H1 (cell line): Measurements from ENCODE around the gene SLC25A26. TPM values are rescaled to one million over a fixed set of nuclear protein-coding genes. Genes with fewer than 3 reads are reported as not detected.

ENCODE experiments used
- CTCF ChIA-PET: fragments of 300-600 bp; sonication (Branson Sonifier 250); formaldehyde crosslinking; loops from one replicate; lab custom pipeline; 2021; ENCODE audit not compliant: partially characterized antibody; lab: Charles Lee
- POLR2A ChIA-PET: fragments of 300-600 bp; sonication (Branson Sonifier 250); formaldehyde crosslinking; loops from one replicate; lab custom pipeline; 2021; ENCODE audit warnings: inconsistent platforms; ENCODE audit not compliant: partially characterized antibody; lab: Charles Lee
- DNase-seq, 2 experiments: peaks; one replicate each; pipeline versions ENCODE4 v3.0.0 to v3.0.0-alpha.2; 2010 to 2022; ENCODE audit warnings: low spot score in 2 of 2, low read depth in 1 of 2, mixed read lengths in 1 of 2
- FAIRE-seq: peaks from 2 replicates; lab custom pipeline; 2011; peaks lifted over from hg19 to GRCh38; lab: Jason Lieb, UNC
- H2AFZ ChIP-seq: 2 replicates; pipeline ENCODE4 v1.8.1; 2012; ENCODE audit warnings: low read length, inconsistent platforms
- H2AK5ac ChIP-seq: 2 replicates; pipeline ENCODE4 v1.6.1; 2013; ENCODE audit warnings: low read depth, low read length
- H2BK120ac ChIP-seq: replicated peaks from 2 replicates; pipeline ENCODE3; 2013; ENCODE audit warnings: low read depth, low read length, inconsistent platforms
- H2BK12ac ChIP-seq: 2 replicates; pipeline ENCODE4 v1.6.1; 2013; ENCODE audit warnings: low read depth, low read length
- H2BK15ac ChIP-seq: 2 replicates; pipeline ENCODE4 v1.6.1; 2013; ENCODE audit warnings: low read length
- H2BK20ac ChIP-seq: 2 replicates; pipeline ENCODE4 v1.6.1; 2013; ENCODE audit warnings: low read length
- H2BK5ac ChIP-seq: 2 replicates; pipeline ENCODE4 v1.6.1; 2013; ENCODE audit warnings: low read depth, low read length
- H3K14ac ChIP-seq: 2 replicates; pipeline ENCODE4 v1.6.1; 2013; ENCODE audit warnings: inconsistent platforms; ENCODE audit not compliant: insufficient read length
- H3K18ac ChIP-seq: 2 replicates; pipeline ENCODE4 v1.6.1; 2013; ENCODE audit warnings: low read length; ENCODE audit errors: extremely low read depth
- H3K23ac ChIP-seq: 2 replicates; pipeline ENCODE4 v1.6.1; 2013; ENCODE audit warnings: inconsistent platforms; ENCODE audit not compliant: insufficient read length
- H3K23me2 ChIP-seq: 2 replicates; pipeline ENCODE4 v1.6.1; 2013; ENCODE audit warnings: low read depth, low read length
- H3K27ac ChIP-seq: 2 replicates; pipeline ENCODE4 v1.6.1; 2011; ENCODE audit warnings: low read depth, low read length, inconsistent platforms
- H3K27me3 ChIP-seq, 4 experiments: replicated peaks in 1 of 4; 1 replicate in 1 of 4; 2 replicates in 3 of 4; pipeline versions ENCODE4 v1.6.1 to v1.8.1; 2011 to 2013; ENCODE audit warnings: low read length in 3 of 4, mild to moderate bottlenecking in 3 of 4, inconsistent platforms in 2 of 4, mixed read lengths in 2 of 4, moderate library complexity in 1 of 4; ENCODE audit not compliant: control insufficient read depth in 3 of 4, insufficient read depth in 3 of 4; ENCODE audit errors: extremely low read depth in 1 of 4
- H3K36me3 ChIP-seq, 4 experiments: 2 replicates each; pipeline versions ENCODE4 v1.6.1 to v1.8.1; 2011 to 2013; ENCODE audit warnings: mild to moderate bottlenecking in 4 of 4, low read length in 3 of 4, moderate library complexity in 2 of 4, control low read depth in 1 of 4, inconsistent platforms in 1 of 4; ENCODE audit not compliant: insufficient read depth in 4 of 4, control insufficient read depth in 2 of 4
- H3K4ac ChIP-seq: replicated peaks from 2 replicates; pipeline ENCODE3; 2013; ENCODE audit warnings: low read length, low read depth, mixed read lengths, inconsistent platforms; ENCODE audit not compliant: insufficient read length
- H3K4me1 ChIP-seq, 4 experiments: replicated peaks in 1 of 4; 1 replicate in 1 of 4; 2 replicates in 3 of 4; pipeline versions ENCODE4 v1.6.1 to v1.8.1; 2011 to 2013; ENCODE audit warnings: low read length in 3 of 4, inconsistent platforms in 2 of 4, mixed read lengths in 1 of 4; ENCODE audit not compliant: insufficient read depth in 4 of 4, control insufficient read depth in 3 of 4
- H3K4me2 ChIP-seq, 2 experiments: 2 replicates each; pipeline versions ENCODE4 v1.6.1 to v1.8.1; 2011 to 2013; ENCODE audit warnings: low read depth in 2 of 2, low read length in 2 of 2, control low read depth in 1 of 2, inconsistent platforms in 1 of 2, mild to moderate bottlenecking in 1 of 2; ENCODE audit not compliant: insufficient read depth in 1 of 2
- H3K4me3 ChIP-seq, 4 experiments: fragments of 200-600, 300-600 bp in 1 of 4; sonication (generic), shearing (Covaris generic), sonication (Bioruptor Twin) in 1 of 4; 2 replicates each; pipeline versions ENCODE4 v1.5.1 to v1.8.1; 2011 to 2016; ENCODE audit warnings: low read length in 4 of 4, low read depth in 3 of 4, control low read depth in 2 of 4, inconsistent platforms in 2 of 4, mild to moderate bottlenecking in 2 of 4, mixed read lengths in 1 of 4, moderate library complexity in 1 of 4; ENCODE audit not compliant: insufficient read depth in 2 of 4; ENCODE audit errors: extremely low read depth in 1 of 4
- H3K56ac ChIP-seq: replicated peaks from 2 replicates; pipeline ENCODE3; 2013; ENCODE audit warnings: low read depth, mild to moderate bottlenecking, mixed read lengths, low read length, inconsistent platforms; ENCODE audit not compliant: insufficient read length
- H3K79me1 ChIP-seq: 2 replicates; pipeline ENCODE4 v1.6.1; 2013; ENCODE audit warnings: low read depth, low read length, control low read depth
- H3K79me2 ChIP-seq, 2 experiments: 2 replicates each; pipeline versions ENCODE4 v1.6.1 to v1.8.1; 2012 to 2013; ENCODE audit warnings: low read length in 2 of 2, mild to moderate bottlenecking in 2 of 2, inconsistent platforms in 1 of 2; ENCODE audit not compliant: insufficient read depth in 2 of 2, control insufficient read depth in 1 of 2
- H3K9ac ChIP-seq, 4 experiments: replicated peaks in 1 of 4; 1 replicate in 1 of 4; 2 replicates in 3 of 4; pipeline versions ENCODE4 v1.6.1 to v1.8.1; 2011 to 2013; ENCODE audit warnings: low read depth in 3 of 4, low read length in 3 of 4, control low read depth in 2 of 4, mild to moderate bottlenecking in 2 of 4, moderate library complexity in 2 of 4, inconsistent platforms in 1 of 4; ENCODE audit errors: extremely low read depth in 1 of 4
- H3K9me3 ChIP-seq, 2 experiments: 2 replicates each; pipeline versions ENCODE4 v1.6.1 to v1.8.1; 2012 to 2013; ENCODE audit warnings: mild to moderate bottlenecking in 2 of 2, moderate library complexity in 2 of 2, control low read depth in 1 of 2, inconsistent platforms in 1 of 2, low read depth in 1 of 2, low read length in 1 of 2, mixed read lengths in 1 of 2; ENCODE audit not compliant: insufficient read depth in 2 of 2
- H4K20me1 ChIP-seq, 2 experiments: replicated peaks in 1 of 2; 2 replicates each; pipeline versions ENCODE3 to v1.8.1; 2011 to 2013; ENCODE audit warnings: inconsistent platforms in 2 of 2, low read length in 2 of 2, mild to moderate bottlenecking in 1 of 2; ENCODE audit not compliant: insufficient read depth in 2 of 2, control insufficient read depth in 1 of 2
- H4K5ac ChIP-seq: 2 replicates; pipeline ENCODE4 v1.6.1; 2013; ENCODE audit warnings: low read length, low read depth, mixed read lengths, inconsistent platforms; ENCODE audit not compliant: insufficient read length
- H4K8ac ChIP-seq: 2 replicates; pipeline ENCODE4 v1.8.0; 2013; ENCODE audit warnings: mild to moderate bottlenecking, moderate library complexity, low read length, inconsistent platforms; ENCODE audit not compliant: insufficient read depth; ENCODE audit errors: extremely low read depth
- H4K91ac ChIP-seq: replicated peaks from 2 replicates; pipeline ENCODE3; 2013; ENCODE audit warnings: low read length, mixed read lengths, inconsistent platforms; ENCODE audit not compliant: insufficient read length
- CBX5 ChIP-seq: fragments of 300-800, 300-1000 bp; sonication (generic); IDR thresholded peaks from 2 replicates; pipeline ENCODE4 v1.7.1; 2016; ENCODE audit warnings: antibody characterized with exemption, low read length, low read depth
- CHD1 ChIP-seq: IDR thresholded peaks from 2 replicates; pipeline ENCODE4 v1.6.1; 2012; ENCODE audit warnings: low read depth, low read length, improper control_type of control experiment
- MAFK ChIP-seq: IDR thresholded peaks from 2 replicates; pipeline ENCODE4 v1.6.1; 2012; ENCODE audit warnings: low read depth, mild to moderate bottlenecking, improper control_type of control experiment, low read length
- POLR2A ChIP-seq, 2 experiments: IDR thresholded peaks; 1 replicate in 1 of 2; 2 replicates in 1 of 2; pipeline ENCODE4 v1.6.1; 2011; ENCODE audit warnings: low read depth in 2 of 2, low read length in 2 of 2, mild to moderate bottlenecking in 2 of 2; ENCODE audit errors: control extremely low read depth in 1 of 2
- SIN3A ChIP-seq, 2 experiments: IDR thresholded peaks in 1 of 2; conservative IDR thresholded peaks in 1 of 2; 2 replicates each; pipeline ENCODE4 v1.6.1; 2011 to 2012; ENCODE audit warnings: low read length in 2 of 2, improper control_type of control experiment in 1 of 2, low read depth in 1 of 2, mild to moderate bottlenecking in 1 of 2
- USF2 ChIP-seq: IDR thresholded peaks from 2 replicates; pipeline ENCODE4 v1.6.1; 2011; ENCODE audit warnings: low read length, improper control_type of control experiment
- WGBS, 2 experiments: shearing (Covaris generic) in 1 of 2; methylation state at CpG; one replicate each; pipeline versions ENCODE4 v1.1.6 to v1.1.7; 2013 to 2015; ENCODE audit warnings: low lambda C conversion rate in 2 of 2, mixed read lengths in 2 of 2, inconsistent platforms in 1 of 2, low coverage in 1 of 2, missing lambda C conversion rate in 1 of 2; ENCODE audit not compliant: insufficient replicate concordance in 2 of 2, insufficient coverage in 1 of 2, insufficient read length in 1 of 2; ENCODE audit errors: extremely low coverage in 1 of 2, missing lambda C conversion rate in 1 of 2; 5-methylcytosine and 5-hydroxymethylcytosine counted together
- polyA plus RNA-seq, 7 experiments: library from polyadenylated mRNA; depleted of rRNA in 3 of 7; stranded (reverse) in 5 of 7; unstranded in 2 of 7; fragments of >200 nt in 5 of 7; fragments of 200-250 nt in 2 of 7; gene quantifications; 1 replicate in 5 of 7; 2 replicates in 1 of 7; 4 replicates in 1 of 7; pipeline versions ENCODE4 v1.2.1 to v1.2.3, GENCODE V29; 2011 to 2013; ENCODE audit warnings: missing spikeins in 2 of 7, mixed read lengths in 2 of 7
- total RNA-seq: library from RNA; stranded (reverse); fragmentation: NEBNext Ultra II Directional; extraction: Animal tissue kit (Norgen Biotek cat#: 25700); gene quantifications from 2 replicates; pipeline ENCODE4 v1.2.1, GENCODE V29; 2021

Gene SLC25A26
- total and polyA plus RNA-seq, 2 of the 8 experiments (the other 6 are each of a cell fraction or from before 2014, with no cell fraction given): 30.0 to 37.0 TPM

DNA sequence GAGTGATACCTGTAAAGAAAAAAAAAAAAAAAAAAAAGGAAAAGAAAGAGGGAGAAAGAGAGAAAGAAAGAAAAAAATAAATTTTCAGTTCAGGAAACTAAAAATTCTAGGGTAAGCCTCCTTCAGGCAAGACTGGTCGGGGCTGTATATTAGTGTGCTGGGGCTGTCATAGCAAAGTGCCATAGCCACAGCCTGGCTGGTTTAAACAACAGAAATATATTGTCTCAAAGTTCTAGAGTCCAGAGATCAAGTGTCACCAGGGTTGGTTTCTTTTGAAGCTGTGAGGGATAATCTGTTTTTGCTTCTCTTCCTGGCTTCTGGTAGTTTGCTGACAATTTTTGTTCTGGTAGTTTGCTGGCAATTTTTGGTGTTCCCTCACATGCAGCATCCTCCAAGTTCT is 48.4 kb upstream of the SLC25A26 start:
- Histone ChIP-seq H2BK120ac (no peak overlapping the region), H3K9me3 (no peaks in the 10 kb centered on the region), H2AFZ (no peak overlapping the region), H3K4me3 (no peak overlapping the region), H3K56ac (no peak overlapping the region), H3K18ac (no peak overlapping the region), H4K91ac (no peak overlapping the region), H3K9ac (no peak overlapping the region), H2BK12ac (no peak overlapping the region), H3K23ac (no peak overlapping the region), H4K5ac (no peak overlapping the region), H2BK20ac (no peak overlapping the region), H3K79me1 (no peaks in the 10 kb centered on the region), H3K36me3 (no peaks in the 10 kb centered on the region; a peak in 1 of 8 replicates), H3K4me2 (no peak overlapping the region), H4K20me1 (no peaks in the 10 kb centered on the region), H3K4ac (no peak overlapping the region), H3K27me3 (no peaks in the 10 kb centered on the region), H3K79me2 (no peaks in the 10 kb centered on the region), H2AK5ac (no peak overlapping the region), H3K14ac (no peak overlapping the region), H2BK15ac (no peak overlapping the region), H4K8ac (no peak overlapping the region), H3K27ac (no peak overlapping the region), H3K23me2 (no peaks in the 10 kb centered on the region), H3K4me1 (no peaks in the 10 kb centered on the region), H2BK5ac (no peak overlapping the region)
- CTCF ChIA-PET: interaction anchor here (1.2 to 1.4 kb wide), 2 partner anchors 24 to 39 kb away, joined by 4 to 5 read pairs; no protein-coding TSS in a partner anchor
- FAIRE-seq (no peak), DNase-seq (no peak)
- POLR2A ChIA-PET: no interaction called here
- WGBS, 2 experiments: 86% methylated on average over 1 of the region's 1 CpG; no CpG with 5 or more reads in 1 of the 2 experiments
- TF ChIP-seq POLR2A (IDR thresholded peaks at IDR 0.05; ENCODE audit: control extremely low read depth in 1 of 2, low read depth in 2 of 2, low read length in 2 of 2) (no peak), USF2 (no peak), MAFK (no peak), CBX5 (no peak), SIN3A (conservative IDR thresholded peaks at IDR 0.05 in 1 of 2, IDR thresholded peaks at IDR 0.05 in 1 of 2; ENCODE audit: low read depth in 1 of 2, low read length in 2 of 2) (no peak), CHD1 (no peak)
